ENCODE measurements around the gene FRMD8. TPM values are rescaled to one million over a fixed set of nuclear protein-coding genes. Genes with fewer than 3 reads are reported as not detected.

The FRMD8 gene
- total RNA-seq, 1 donor from 2014 or later, result 238 TPM

- DNase-seq, result peak; percentile 71
These were observed 39.8 kb downstream of the FRMD8 start for GRCh38 chr11:65425971-65426838.

GRCh38 chr11:65426839-65427690, 40.6 kb downstream of the FRMD8 start:
- peak; percentile 59 for DNase-seq

DNA sequence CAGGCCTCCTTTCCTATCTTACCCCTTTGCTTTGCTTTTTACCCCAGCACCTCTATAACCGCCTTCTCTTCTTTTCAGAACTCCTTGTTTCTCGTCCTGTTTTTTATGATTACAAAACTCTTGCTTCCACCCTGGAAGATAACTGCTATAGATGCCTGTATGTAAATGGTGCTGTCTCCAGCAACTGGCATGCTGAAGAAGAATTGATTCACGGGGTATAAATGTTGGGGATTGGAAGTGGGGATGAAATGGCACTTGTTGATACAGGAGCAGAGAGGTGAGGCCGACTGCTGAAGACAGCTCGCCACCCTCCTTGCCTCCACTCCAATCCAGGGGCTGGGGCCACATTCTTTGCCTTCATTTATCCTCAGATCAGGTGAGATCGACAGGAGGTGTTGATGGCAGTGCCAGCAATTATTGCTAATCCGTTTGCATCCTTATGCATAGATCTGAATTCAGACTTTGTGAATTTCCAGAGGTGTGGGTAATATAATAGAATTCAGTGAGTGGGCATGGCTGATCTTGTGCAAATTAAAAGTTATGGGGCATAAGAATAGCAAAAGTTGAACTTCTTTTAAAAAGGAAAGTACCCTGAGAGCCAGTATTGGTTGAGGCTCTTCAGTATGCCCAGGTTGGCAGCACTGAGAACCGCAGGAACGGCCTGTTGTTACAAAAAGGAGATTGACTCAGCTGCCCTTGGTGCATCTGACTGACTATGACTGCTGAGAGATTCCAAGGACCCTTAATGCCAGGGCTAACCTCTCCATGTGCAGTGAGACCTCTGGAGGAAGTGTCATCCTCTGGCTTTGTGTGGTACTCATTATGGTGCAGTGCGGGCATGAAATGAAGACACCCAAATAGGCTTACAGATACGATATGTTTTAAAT, 41.5 kb downstream of the FRMD8 start:
- peak; percentile 71 for DNase-seq

DNA sequence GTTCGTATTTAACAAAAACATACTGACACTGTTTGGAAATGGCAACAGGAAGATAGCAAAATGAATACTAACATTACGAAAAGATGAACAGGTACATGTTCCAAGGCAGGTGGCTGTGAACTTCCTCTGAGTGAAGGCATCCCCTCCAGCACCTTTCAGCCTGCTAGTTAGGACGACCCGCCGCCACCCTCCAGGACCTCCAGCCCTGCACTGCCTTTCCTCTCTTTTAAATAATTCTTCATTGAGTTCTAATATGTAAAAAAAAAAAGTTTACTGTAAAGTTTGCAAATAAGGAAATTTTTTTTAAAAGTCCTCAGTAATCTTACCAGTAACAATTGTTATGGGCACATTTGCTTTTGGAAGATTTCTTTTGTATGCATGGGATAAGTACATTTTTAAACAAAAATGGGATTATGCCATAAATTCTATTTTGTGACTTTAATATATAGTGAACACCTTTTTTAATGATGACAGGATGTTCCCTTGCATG, 42.2 kb downstream of the FRMD8 start:
- DNase-seq, result no peak

DNA sequence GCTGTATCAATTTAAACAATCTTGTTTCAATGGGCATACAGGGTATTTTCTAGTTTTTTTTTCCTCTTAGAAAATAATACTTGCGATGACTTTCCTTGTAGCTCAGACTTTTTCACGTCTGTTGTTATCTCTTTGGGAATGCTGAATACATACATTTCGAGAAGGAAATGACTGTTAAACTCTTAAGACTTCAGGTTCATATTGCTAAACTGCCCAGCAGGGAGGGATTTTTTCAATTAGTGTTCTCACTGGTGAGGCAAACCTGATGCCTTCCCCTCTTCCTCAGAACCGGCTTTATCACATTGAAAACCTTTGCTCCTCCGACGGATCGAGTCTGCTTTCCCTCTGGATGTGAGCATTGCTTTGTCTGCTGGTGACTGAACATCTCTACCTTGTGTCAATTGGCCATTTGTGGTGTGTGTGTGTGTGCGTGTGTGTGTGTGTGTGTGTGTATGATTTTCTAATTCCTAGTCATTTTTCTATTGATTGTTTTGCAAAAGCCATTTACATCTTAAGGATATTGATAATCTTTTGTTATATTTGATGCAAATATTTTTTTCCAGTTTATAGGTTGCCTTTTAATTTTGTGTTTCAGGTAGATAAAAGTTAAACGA, 42.7 kb downstream of the FRMD8 start:
- DNase-seq, result peak; percentile 62

- peak; percentile 73 for DNase-seq
These were observed 43.4 kb downstream of the FRMD8 start for GRCh38 chr11:65429724-65430405.

DNA sequence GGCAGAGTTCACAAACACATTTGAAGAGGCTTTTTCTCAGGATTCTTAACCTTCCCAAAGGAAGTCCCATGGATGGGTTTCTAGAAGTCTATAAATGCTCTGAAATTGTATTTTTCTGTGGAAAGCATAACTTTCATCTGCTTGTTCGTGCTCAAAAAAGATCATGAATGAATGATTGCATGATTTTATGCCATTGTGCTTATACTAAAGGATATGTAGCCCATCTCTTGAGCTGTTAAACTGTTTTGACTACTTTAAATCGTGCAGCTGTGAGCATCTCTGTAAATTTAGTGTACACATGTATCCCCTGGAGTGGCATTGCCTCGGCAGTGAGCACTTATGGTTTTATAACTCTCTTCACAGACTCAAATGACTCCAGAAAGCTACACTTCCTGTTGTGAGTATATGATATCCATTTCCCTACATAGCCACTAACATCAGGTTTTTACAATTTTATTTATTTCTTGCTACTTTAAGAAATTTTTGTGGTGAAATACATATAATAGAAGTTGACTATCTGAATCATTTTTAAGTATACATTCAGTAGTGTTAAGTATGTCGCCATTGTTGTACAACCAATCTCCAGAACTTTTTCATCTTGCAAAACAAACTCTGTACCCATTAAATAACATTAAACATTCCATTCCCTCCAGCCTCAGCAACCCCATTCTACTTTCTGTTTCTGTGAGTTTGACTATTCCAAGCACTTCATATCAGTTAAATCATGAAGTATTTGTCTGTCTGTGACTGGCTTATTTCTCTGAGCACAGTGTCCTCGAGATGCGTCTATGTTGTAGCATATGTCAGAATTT, 44.2 kb downstream of the FRMD8 start:
- peak; percentile 56 for DNase-seq

DNA sequence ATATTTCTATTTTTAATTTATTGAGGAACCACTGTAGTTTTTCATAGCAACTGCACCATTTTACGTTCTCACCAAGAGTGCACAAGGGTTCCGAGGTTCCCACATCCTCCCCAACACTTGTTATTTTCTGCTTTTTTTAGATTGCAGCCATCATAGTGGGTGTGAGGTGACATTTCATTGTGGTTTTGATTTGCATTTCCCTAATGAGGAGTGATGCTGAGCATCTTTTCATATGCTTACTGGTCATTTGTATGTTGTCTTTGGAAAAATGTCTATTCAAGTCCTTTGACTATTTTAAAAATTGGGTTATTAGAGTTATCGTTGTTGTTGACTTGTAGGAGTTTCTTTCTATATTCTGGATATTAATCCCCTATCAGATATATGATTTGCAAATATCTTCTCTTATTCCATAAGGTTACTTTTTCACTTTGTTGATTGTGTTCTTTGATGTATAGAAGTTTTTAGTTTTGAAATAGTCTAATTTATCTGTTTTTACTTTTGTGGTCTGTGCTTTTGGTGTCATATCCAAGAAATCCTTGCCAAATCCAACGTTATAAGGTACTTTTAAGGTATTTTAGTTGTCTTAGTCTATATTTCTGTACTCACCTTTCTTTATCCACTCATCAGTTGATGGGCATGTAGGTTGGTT, 45.1 kb downstream of the FRMD8 start:
- peak; percentile 36 for DNase-seq

GRCh38 chr11:65432100-65432650, 45.7 kb downstream of the FRMD8 start:
- DNase-seq, result peak; percentile 10

DNA sequence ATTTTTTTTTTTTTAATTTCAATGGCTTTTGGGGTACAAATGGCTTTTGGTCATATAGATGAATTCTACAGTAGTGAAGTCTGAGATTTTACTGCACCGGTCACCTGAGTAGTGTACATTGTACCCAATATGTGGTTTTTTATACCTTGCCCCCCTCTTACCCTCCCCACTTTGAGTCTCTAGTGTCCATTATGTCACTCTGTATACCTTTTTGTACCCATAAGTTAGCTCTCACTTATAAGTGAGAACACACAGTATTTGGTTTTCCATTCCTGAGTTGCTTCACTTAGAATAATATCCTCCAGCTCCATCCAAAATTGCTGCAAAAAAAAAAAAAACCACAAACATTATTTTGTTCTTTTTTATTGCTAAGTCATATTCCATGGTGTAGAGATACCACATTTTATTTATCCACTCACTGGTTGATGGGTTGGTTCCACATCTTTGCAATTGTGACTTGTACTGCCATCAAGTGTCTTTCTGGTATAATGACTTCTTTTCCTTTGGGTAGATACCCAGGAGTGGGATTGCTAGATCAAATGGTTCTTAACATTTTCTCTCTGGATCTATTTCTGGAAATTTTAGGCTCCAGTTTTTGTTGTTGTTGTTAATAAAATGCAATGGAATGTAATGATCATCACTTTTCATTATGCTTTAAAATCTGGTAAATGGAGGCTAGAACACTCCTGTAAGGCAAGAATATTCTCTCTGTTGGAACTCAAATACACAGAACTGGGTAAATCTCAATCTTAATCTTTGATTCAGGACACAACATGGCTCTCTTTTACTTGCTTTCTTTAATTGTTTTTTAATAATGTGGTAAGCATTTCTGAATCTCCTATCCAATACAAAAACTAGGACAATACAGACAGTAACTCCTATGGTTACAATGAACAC, 46.5 kb downstream of the FRMD8 start:
- DNase-seq, result peak; percentile 61

- DNase-seq, result peak; percentile 3
These were observed 47.2 kb downstream of the FRMD8 start for GRCh38 chr11:65433657-65434056.

DNA sequence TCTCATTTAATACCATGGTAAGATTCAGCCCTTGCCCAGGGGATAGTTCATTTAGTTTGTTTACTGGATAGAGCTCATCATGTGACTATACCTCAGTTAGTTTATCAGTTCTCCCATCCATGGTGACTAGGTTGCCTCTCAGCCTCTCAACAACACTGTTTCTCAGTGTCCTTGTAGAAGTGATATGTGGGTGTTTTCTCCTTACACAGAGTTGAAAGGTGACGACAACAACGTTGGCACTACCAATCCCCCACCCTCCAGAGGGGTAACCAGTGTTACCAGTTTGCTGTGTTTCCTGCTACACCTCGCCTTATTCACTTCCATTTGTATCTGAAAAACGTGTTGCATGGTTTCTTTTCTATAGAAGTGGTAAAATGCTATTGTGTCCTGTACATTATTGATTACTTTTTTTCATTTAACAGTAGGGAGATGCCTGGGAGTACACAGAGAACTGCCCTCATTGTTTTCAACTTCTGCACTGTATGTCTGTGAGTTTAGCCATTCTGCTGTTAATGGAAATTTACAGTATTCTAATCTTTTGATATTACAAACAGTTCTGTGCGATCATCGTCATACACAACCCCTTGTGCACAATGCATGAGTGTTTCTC, 47.7 kb downstream of the FRMD8 start:
- peak; percentile 42 for DNase-seq

GRCh38 chr11:65434667-65435410, 48.4 kb downstream of the FRMD8 start:
- DNase-seq, result peak; percentile 39

DNA sequence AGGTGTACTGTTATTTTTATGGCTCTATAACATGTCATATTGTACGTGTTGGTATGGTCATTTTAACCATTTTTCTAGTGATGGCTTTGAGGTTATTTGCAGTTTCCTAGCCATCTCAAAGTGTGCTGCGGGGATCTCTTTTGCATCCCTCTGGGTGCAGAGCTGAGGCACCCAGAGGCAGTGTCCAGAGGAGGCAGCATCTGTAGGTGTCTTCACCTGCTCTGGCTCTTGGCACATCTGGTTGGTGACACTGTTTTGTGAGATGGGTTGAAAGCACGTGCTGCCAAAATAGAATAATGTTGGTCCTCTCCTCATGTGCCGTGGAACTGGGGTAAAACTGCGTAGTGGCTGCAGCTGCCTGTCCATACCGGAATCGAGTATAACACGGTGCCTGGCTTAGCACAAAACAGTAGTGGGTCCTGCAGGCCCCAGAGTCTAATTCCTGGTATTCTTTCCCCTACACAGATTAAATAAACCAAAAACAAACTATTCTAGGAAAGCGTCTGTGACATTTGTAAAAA, 49.0 kb downstream of the FRMD8 start:
- DNase-seq, result peak; percentile 22

GRCh38 chr11:65435981-65436411, 49.6 kb downstream of the FRMD8 start:
- DNase-seq, result peak; percentile 37

DNA sequence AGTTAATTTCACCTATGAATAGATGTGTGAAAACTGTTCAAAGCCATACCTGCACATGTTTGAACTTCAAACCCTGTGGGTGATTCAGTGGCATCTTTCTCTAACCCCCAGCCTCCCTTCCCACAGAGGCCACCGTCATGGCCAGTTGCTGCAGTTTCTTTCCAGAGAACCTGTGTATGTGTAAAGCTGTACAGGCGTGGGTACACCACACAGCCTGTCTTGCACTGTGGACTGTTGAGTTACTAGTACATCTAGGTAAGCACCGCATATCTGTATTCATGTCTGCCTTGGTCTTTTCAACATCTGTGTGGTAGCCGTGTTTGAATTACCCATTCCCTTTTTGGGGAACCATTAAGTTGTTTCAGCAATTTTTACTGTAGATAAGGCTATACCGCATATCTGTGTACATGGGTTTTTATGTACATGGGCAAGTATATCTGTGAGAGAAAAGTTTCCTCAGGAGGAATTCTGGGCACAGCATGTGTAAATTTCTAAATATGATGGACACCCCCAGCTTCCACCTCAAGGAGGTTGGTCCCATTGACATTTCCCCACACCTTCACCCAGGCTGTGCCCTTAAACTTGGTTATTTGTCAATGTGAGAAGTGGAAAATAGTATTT, 50.1 kb downstream of the FRMD8 start:
- peak; percentile 49 for DNase-seq

All from dermis blood vessel endothelial cell (primary cell).